D721Med (cell line): ENCODE data around the gene TLK1.

ENCODE experiments used
- DNase-seq: peaks from one replicate; pipeline ENCODE4 v3.0.0; 2011; ENCODE audit warnings: low spot score; ENCODE audit not compliant: insufficient read length
- FAIRE-seq: peaks from 2 replicates; lab custom pipeline; 2011; peaks lifted over from hg19 to GRCh38; lab: Jason Lieb, UNC
- CTCF ChIP-seq: IDR thresholded peaks from 2 replicates; pipeline ENCODE4 v1.5.1; 2012; ENCODE audit warnings: mild to moderate bottlenecking, control low read depth; ENCODE audit not compliant: insufficient read depth; ENCODE audit errors: missing control alignments

Gene TLK1

GRCh38 chr2:171066110-171066509 is 94.6 kb downstream of the TLK1 start:
- FAIRE-seq (no peak), DNase-seq (no peak)
- no peak for TF ChIP-seq CTCF

- peak; percentile 38 for FAIRE-seq
- TF ChIP-seq CTCF: no peak
These were observed 103.1 kb downstream of the TLK1 start for GRCh38 chr2:171057575-171057974.

GRCh38 chr2:171056307-171056706 is 104.4 kb downstream of the TLK1 start:
- no peak for TF ChIP-seq CTCF
- DNase-seq (no peak), FAIRE-seq (no peak)

More at GRCh38 chr2:171057575-171057974, 103.1 kb downstream of the TLK1 start:
- no peak for DNase-seq

- DNase-seq: no peak
- FAIRE-seq: no peak
- TF ChIP-seq CTCF: no peak
These were observed 111.0 kb downstream of the TLK1 start for GRCh38 chr2:171049691-171050090.

- DNase-seq: no peak
- peak; percentile 25 for FAIRE-seq
- TF ChIP-seq CTCF: no peak
These were observed 114.6 kb downstream of the TLK1 start for GRCh38 chr2:171046048-171046560.

- TF ChIP-seq CTCF: no peak
- no peak for DNase-seq
- no peak for FAIRE-seq
These were observed 116.3 kb downstream of the TLK1 start for GRCh38 chr2:171044416-171044815.

GRCh38 chr2:171042253-171042969 is 118.3 kb downstream of the TLK1 start:
- FAIRE-seq: no peak

More at GRCh38 chr2:171042253-171042969, 118.3 kb downstream of the TLK1 start:
- DNase-seq: no peak
- TF ChIP-seq CTCF: no peak
